NCI-H748 treated with DMSO at 0.1 percent for 48 hours (cell line): ENCODE data around the gene PDE12.
A peak's percentile ranks its signal among the peaks of the same experiment; 100 is the strongest.
"Not testable (repeated sequence)": the region's sequence is repeated elsewhere in the genome, so short reads cannot be mapped to it uniquely, and the experiment has no call there.

Source experiments
- DNase-seq: peaks from one replicate; lab custom pipeline; 2025; lab: John Stamatoyannopoulos, UW

Gene PDE12

GRCh38 chr3:57583544-57583943 is 27.5 kb downstream of the PDE12 start:
- DNase-seq = no peak

GRCh38 chr3:57586778-57587177 is 30.7 kb downstream of the PDE12 start:
- no peak for DNase-seq

- DNase-seq = no peak
Measured at GRCh38 chr3:57587905-57588304, 31.8 kb downstream of the PDE12 start.

GRCh38 chr3:57592306-57592705 is 36.2 kb downstream of the PDE12 start:
- no peak for DNase-seq

GRCh38 chr3:57594144-57594543 is 38.1 kb downstream of the PDE12 start:
- DNase-seq = no peak

GRCh38 chr3:57594576-57594975 is 38.5 kb downstream of the PDE12 start:
- DNase-seq = no peak

GRCh38 chr3:57596495-57597126 is 40.5 kb downstream of the PDE12 start:
- DNase-seq = peak; percentile 3

GRCh38 chr3:57597127-57597923 is 41.3 kb downstream of the PDE12 start, which contains the start of gene ARF4:
Gene ARF4, minus strand, starts transcription at chr3:57597344. Its CDS starts 204 bp downstream, at chr3:57597140.
- DNase-seq = peak; percentile 93

GRCh38 chr3:57598765-57599360 is 42.8 kb downstream of the PDE12 start:
- no peak for DNase-seq

- DNase-seq = no peak
Measured at GRCh38 chr3:57600195-57600594, 44.1 kb downstream of the PDE12 start.

GRCh38 chr3:57604971-57605370 is 48.9 kb downstream of the PDE12 start:
- no peak for DNase-seq

- DNase-seq = no peak
Measured at GRCh38 chr3:57605683-57606082, 49.6 kb downstream of the PDE12 start.

GRCh38 chr3:57611870-57612269 is 55.8 kb downstream of the PDE12 start:
- not testable (repeated sequence) for DNase-seq

GRCh38 chr3:57616233-57616632 is 60.2 kb downstream of the PDE12 start:
- no peak for DNase-seq
